ENCODE measurements around the gene SYCN. TPM values are rescaled to one million over a fixed set of nuclear protein-coding genes. Genes with fewer than 3 reads are reported as not detected.

Gene SYCN
- total and polyA plus RNA-seq, 2 donors (not counting 3 experiments of a cell fraction or from before 2014, with no cell fraction given) = not detected

DNA sequence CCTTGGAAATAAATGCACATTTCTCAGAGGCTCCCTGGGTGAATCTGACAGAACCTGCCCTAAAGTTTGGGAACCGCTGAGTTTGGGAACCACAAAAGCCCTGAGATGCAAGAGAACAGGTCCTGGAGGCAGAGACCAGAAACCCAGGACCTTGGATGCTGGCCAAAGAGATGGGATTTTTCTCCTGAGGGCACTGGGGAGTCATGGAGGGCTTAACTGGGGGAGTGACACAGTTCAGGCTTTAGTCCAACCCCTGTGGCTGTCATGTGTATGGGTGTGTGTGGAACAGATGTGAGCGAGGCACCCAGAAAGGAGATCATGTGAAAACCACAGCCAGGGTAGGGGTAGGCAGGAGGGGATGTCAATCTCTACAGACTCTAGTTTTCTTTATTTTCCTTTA, 11.2 kb downstream of the SYCN start:
- no peaks in the 10 kb centered on the region for H4K20me1 ChIP-seq (replicated peaks; ENCODE audit: control insufficient read depth, extremely low read depth, insufficient read depth, low read length)
- H3K36me3 ChIP-seq (ENCODE audit: control insufficient read depth in 2 of 2, extremely low read depth in 1 of 2, insufficient read depth in 2 of 2, low read length in 2 of 2) = no peaks in the 10 kb centered on the region
- H3K27me3 ChIP-seq (ENCODE audit: control insufficient read depth in 2 of 2, insufficient read depth in 2 of 2, low read length in 2 of 2) = peaks cover 23 to 35% of the 10 kb centered on the region in 2 experiments
- FAIRE-seq (no peak), DNase-seq (ENCODE audit: low read depth, low spot score) (no peak)
- no peaks in the 10 kb centered on the region for H3K4me1 ChIP-seq (ENCODE audit: control insufficient read depth, extremely low read depth, insufficient read depth, low read length)
- no peak overlapping the region for H3K27ac ChIP-seq (ENCODE audit: insufficient read depth, low read depth, low read length)
- no peak overlapping the region for H3K9ac ChIP-seq (replicated peaks; ENCODE audit: extremely low read depth, insufficient read depth, low read length)
- BruUV-seq (replicated peaks) = no TSS peak
- no peaks in the 10 kb centered on the region for H3K9me1 ChIP-seq (replicated peaks; ENCODE audit: control insufficient read depth, extremely low read depth, insufficient read depth, low read length)
- no peak overlapping the region for H3K4me2 ChIP-seq (ENCODE audit: insufficient read depth, low read length)
- CTCF ChIA-PET = no interaction called here
- no peak overlapping the region for H3K4me3 ChIP-seq (replicated peaks in 1 of 3; ENCODE audit: insufficient read depth in 1 of 3, low read depth in 1 of 3, low read length in 3 of 3)
- dilution Hi-C loops (cut with MboI; ENCODE audit: extremely low pct_ligation_motif_present, low sequenced_read_pairs) (no loop called here), intact Hi-C loops (cut with micrococcal nuclease) (no loop called here)
- H2AFZ ChIP-seq (ENCODE audit: low read depth, low read length) = no peak overlapping the region
- no peak for TF ChIP-seq POLR2AphosphoS5 (IDR thresholded peaks at IDR 0.05; ENCODE audit: insufficient read depth, low read depth, low read length)
- TF ChIP-seq GATA2 (IDR thresholded peaks at IDR 0.05; ENCODE audit: insufficient read depth, insufficient read length, low read depth, low read length) = no peak
- no peak for TF ChIP-seq EZH2 (IDR thresholded peaks at IDR 0.05; ENCODE audit: borderline replicate concordance, low read depth, low read length, severe bottlenecking)
- POLR2A ChIA-PET = no interaction called here
- H3K9me3 ChIP-seq (replicated peaks; ENCODE audit: control insufficient read depth, insufficient read depth, low read length) = no peaks in the 10 kb centered on the region
- no peaks in the 10 kb centered on the region for H3K79me2 ChIP-seq (ENCODE audit: control insufficient read depth, insufficient read depth, low read length)

GRCh38 chr19:39190768-39191167, 13.3 kb downstream of the SYCN start:
- no peak for DNase-seq (ENCODE audit: low read depth, low spot score)
- H3K36me3 ChIP-seq (ENCODE audit: control insufficient read depth in 2 of 2, extremely low read depth in 1 of 2, insufficient read depth in 2 of 2, low read length in 2 of 2) = no peaks in the 10 kb centered on the region
- H3K9ac ChIP-seq (replicated peaks; ENCODE audit: extremely low read depth, insufficient read depth, low read length) = no peak overlapping the region
- FAIRE-seq = no peak
- no peaks in the 10 kb centered on the region for H3K9me3 ChIP-seq (replicated peaks; ENCODE audit: control insufficient read depth, insufficient read depth, low read length)
- peaks cover 8 to 15% of the 10 kb centered on the region in 2 experiments for H3K27me3 ChIP-seq (ENCODE audit: control insufficient read depth in 2 of 2, insufficient read depth in 2 of 2, low read length in 2 of 2)
- H3K27ac ChIP-seq (ENCODE audit: insufficient read depth, low read depth, low read length) = no peak overlapping the region
- no peak overlapping the region for H3K4me2 ChIP-seq (ENCODE audit: insufficient read depth, low read length)
- no peaks in the 10 kb centered on the region for H3K9me1 ChIP-seq (replicated peaks; ENCODE audit: control insufficient read depth, extremely low read depth, insufficient read depth, low read length)
- no peaks in the 10 kb centered on the region for H4K20me1 ChIP-seq (replicated peaks; ENCODE audit: control insufficient read depth, extremely low read depth, insufficient read depth, low read length)
- TF ChIP-seq EZH2 (IDR thresholded peaks at IDR 0.05; ENCODE audit: borderline replicate concordance, low read depth, low read length, severe bottlenecking) (no peak), POLR2A (IDR thresholded peaks at IDR 0.05; ENCODE audit: low read depth, low read length) (no peak)
- no TSS peak for BruUV-seq (replicated peaks)
- no peak overlapping the region for H2AFZ ChIP-seq (ENCODE audit: low read depth, low read length)
- dilution Hi-C loops (cut with MboI; ENCODE audit: extremely low pct_ligation_motif_present, low sequenced_read_pairs) (no loop called here), intact Hi-C loops (cut with micrococcal nuclease) (no loop called here)
- H3K4me3 ChIP-seq (replicated peaks in 1 of 3; ENCODE audit: insufficient read depth in 1 of 3, low read depth in 1 of 3, low read length in 3 of 3) = no peak overlapping the region
- ChIA-PET CTCF (no interaction called here), POLR2A (no interaction called here)
- H3K79me2 ChIP-seq (ENCODE audit: control insufficient read depth, insufficient read depth, low read length) = no peaks in the 10 kb centered on the region
- H3K4me1 ChIP-seq (ENCODE audit: control insufficient read depth, extremely low read depth, insufficient read depth, low read length) = no peaks in the 10 kb centered on the region
